RWPE2 (cell line): ENCODE data around the gene ZNF428.
A peak's percentile ranks its signal among the peaks of the same experiment; 100 is the strongest.

ENCODE experiments used
- ATAC-seq: fragments of 200-7000 bp; cut with Tn5 transposase; 3 replicates; pipeline ENCODE4 v1.9.1; 2021; ENCODE audit warnings: low read depth
- DNase-seq: peaks from one replicate; pipeline ENCODE4 v3.0.0-alpha.2; 2020; ENCODE audit warnings: low spot score
- H3K27ac ChIP-seq: fragments of 450-650 bp; 2 replicates; pipeline ENCODE4 v1.5.1; 2017; ENCODE audit warnings: mild to moderate bottlenecking; ENCODE audit not compliant: poor library complexity, severe bottlenecking
- H3K27me3 ChIP-seq: fragments of 250-450 bp; sonication (Bioruptor Pico); 2 replicates; pipeline ENCODE4 v1.5.1; 2021; ENCODE audit warnings: mild to moderate bottlenecking, moderate library complexity; ENCODE audit not compliant: insufficient read depth, poor library complexity, severe bottlenecking
- H3K36me3 ChIP-seq: fragments of 250-450 bp; sonication (Bioruptor Pico); 2 replicates; pipeline ENCODE4 v1.5.1; 2020; ENCODE audit warnings: low read depth, mild to moderate bottlenecking, moderate library complexity
- H3K4me1 ChIP-seq: fragments of 250-450 bp; sonication (Bioruptor Pico); 2 replicates; pipeline ENCODE4 v1.5.1; 2021; ENCODE audit warnings: mild to moderate bottlenecking, moderate library complexity; ENCODE audit not compliant: insufficient read depth, poor library complexity, severe bottlenecking
- H3K4me3 ChIP-seq: fragments of 250-450 bp; sonication (Bioruptor Pico); 2 replicates; pipeline ENCODE4 v1.5.1; 2021; ENCODE audit warnings: mild to moderate bottlenecking, moderate library complexity; ENCODE audit not compliant: severe bottlenecking
- H3K9me3 ChIP-seq: fragments of 250-450 bp; sonication (Bioruptor Pico); 2 replicates; pipeline ENCODE4 v1.5.1; 2021; ENCODE audit warnings: mild to moderate bottlenecking, moderate library complexity; ENCODE audit not compliant: severe bottlenecking
- TF ChIP-seq, protein P1 (sequence below): fragments of 450-650 bp; IDR thresholded peaks from one replicate; pipeline ENCODE4 v1.5.1; 2017; ENCODE audit warnings: mild to moderate bottlenecking, moderate library complexity; ENCODE audit not compliant: poor library complexity, severe bottlenecking

ZNF428 gene

DNA sequence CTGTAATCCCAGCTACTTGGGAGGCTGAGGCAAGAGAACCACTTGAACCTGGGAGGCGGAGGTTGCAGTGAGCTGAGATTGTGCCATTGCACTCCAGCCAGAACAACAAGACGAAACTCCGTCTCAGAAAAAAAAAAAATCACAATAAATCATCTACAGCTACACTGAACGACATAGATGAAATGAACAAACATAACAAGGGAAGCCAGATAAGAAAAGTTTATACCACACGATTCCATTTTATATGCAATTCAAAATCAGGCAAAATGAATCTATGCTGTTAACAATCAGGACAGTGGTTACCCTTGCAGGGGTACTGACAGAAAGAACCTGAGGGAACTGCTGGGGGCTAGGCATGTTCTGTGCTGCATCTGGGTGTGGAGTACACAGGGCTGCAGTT, 49.8 kb downstream of the ZNF428 start:
- Histone ChIP-seq H3K36me3 (peaks cover 22% of the 10 kb centered on the region), H3K9me3 (no peaks in the 10 kb centered on the region), H3K4me3 (no peak overlapping the region), H3K4me1 (no peaks in the 10 kb centered on the region), H3K27me3 (no peaks in the 10 kb centered on the region), H3K27ac (no peak overlapping the region)
- TF ChIP-seq, protein P1, sequence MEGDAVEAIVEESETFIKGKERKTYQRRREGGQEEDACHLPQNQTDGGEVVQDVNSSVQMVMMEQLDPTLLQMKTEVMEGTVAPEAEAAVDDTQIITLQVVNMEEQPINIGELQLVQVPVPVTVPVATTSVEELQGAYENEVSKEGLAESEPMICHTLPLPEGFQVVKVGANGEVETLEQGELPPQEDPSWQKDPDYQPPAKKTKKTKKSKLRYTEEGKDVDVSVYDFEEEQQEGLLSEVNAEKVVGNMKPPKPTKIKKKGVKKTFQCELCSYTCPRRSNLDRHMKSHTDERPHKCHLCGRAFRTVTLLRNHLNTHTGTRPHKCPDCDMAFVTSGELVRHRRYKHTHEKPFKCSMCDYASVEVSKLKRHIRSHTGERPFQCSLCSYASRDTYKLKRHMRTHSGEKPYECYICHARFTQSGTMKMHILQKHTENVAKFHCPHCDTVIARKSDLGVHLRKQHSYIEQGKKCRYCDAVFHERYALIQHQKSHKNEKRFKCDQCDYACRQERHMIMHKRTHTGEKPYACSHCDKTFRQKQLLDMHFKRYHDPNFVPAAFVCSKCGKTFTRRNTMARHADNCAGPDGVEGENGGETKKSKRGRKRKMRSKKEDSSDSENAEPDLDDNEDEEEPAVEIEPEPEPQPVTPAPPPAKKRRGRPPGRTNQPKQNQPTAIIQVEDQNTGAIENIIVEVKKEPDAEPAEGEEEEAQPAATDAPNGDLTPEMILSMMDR = no peak
- no peak for DNase-seq
- ATAC-seq = no peak

DNA sequence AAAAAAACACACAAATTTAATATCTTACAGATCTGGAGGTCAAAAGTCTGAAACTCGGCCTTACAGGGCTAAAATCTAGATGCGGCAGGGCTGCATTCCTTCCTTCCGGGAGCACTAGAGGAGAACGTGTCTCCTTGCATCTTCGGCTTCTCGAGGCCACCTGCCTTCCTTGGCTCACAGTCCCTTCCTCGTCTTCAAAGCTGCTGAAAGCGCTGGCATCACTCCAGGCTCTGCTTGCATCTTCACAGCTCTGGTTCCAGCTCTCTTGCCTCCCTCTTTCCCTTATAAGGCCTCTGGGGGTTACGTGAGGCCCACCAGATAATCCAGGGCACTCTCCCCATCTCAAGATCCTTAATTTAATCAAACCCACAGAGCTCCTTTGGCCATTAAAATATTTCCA, 54.6 kb downstream of the ZNF428 start:
- H3K4me3 ChIP-seq = no peak overlapping the region
- no peak overlapping the region for H3K27ac ChIP-seq
- no peaks in the 10 kb centered on the region for H3K4me1 ChIP-seq
- H3K9me3 ChIP-seq = no peaks in the 10 kb centered on the region
- no peak for DNase-seq
- TF ChIP-seq, protein P1 = no peak
- no peaks in the 10 kb centered on the region for H3K27me3 ChIP-seq
- no peak for ATAC-seq
- H3K36me3 ChIP-seq = peaks cover under 1% of the 10 kb centered on the region

DNA sequence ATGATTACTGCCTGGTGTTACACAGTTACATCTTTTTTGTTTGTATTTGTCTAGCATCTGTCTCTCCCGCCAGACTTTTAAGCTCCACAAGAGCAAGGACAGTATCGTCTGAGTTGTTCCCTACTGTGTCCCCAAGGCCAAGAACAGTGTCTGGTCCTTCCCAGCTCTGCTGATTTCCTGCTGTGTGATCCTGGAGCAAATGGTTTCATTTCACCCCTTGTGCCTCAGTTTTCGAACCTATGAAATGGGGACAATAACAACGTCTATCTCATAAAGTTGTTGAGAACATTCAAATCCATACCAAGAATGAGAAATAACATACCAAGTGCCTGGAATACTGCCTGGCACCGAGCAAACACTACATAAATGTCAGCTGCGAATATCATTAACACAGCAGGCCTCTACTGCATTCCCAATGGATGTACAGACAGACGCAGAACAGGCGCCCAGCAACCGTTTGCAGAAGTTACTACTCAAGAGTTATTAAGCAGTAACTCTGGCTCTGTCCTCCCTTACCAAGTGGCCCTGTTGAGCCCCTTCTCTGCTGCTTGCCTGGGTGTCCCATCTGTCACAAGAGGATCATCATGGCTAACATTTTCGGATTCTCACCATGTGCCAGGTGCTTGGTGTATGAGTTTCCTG, 55.5 kb downstream of the ZNF428 start:
- peaks cover 7% of the 10 kb centered on the region for H3K36me3 ChIP-seq
- TF ChIP-seq, protein P1 = no peak
- no peaks in the 10 kb centered on the region for H3K4me1 ChIP-seq
- H3K27me3 ChIP-seq = no peaks in the 10 kb centered on the region
- DNase-seq (no peak), ATAC-seq (no peak)
- no peak overlapping the region for H3K27ac ChIP-seq
- no peak overlapping the region for H3K4me3 ChIP-seq
- no peaks in the 10 kb centered on the region for H3K9me3 ChIP-seq

DNA sequence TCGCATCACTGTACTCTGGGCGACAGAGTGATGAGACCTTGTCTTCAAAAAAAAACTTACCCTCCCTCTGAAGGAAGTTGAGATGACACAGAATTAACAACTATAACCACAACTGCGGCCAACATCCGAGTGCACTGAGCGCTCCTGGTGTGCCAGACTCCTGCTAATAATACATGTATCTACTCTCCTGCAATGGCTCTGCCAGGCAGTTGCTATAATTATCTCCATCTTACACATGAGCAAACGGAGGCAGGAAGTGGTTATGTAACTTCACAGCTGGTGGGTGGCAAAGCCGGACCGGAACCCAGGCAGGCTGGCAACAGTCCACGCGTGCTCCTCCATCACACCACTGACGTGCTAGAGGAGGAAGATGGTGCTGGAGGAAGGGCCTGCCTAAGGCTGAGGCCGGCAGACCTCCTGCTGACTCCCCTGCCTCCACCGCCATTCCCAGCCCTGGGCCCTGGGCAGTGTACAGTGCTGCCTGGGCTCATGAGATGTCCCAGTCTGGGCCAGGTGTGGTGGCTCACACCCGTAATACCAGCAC, 56.7 kb downstream of the ZNF428 start:
- no peaks in the 10 kb centered on the region for H3K27me3 ChIP-seq
- peak overlapping the region; percentile 2 for H3K27ac ChIP-seq
- ATAC-seq (peak; percentile 33; the same call in 1 of the 3 replicates), DNase-seq (no peak)
- H3K4me1 ChIP-seq = no peaks in the 10 kb centered on the region
- TF ChIP-seq, protein P1 = no peak
- peaks cover 14% of the 10 kb centered on the region for H3K36me3 ChIP-seq
- H3K9me3 ChIP-seq = no peaks in the 10 kb centered on the region
- H3K4me3 ChIP-seq = no peak overlapping the region

DNA sequence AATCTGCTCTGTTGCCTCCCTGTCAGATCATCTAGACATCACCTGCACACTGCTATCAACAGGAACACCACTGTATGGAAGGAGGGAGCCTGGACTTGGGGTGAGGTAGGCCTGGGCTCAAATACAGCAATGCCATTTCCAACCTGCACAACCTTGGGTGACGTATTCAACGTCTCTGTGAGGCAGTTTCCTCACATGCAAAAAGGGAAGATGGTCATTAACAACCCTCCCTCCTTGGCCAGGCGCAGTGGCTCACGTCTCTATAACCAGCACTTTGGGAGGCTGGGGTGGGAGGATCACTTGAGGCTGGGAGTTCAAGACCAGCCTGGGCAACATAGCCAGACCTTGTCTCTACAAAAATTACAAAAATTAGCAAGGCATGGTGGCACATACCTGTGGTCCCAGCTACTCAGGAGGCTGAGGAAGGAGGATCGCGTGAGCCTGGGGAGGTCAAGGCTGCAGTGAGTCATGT, 57.2 kb downstream of the ZNF428 start:
- no peaks in the 10 kb centered on the region for H3K9me3 ChIP-seq
- H3K4me3 ChIP-seq = no peak overlapping the region
- TF ChIP-seq, protein P1 = no peak
- DNase-seq (no peak), ATAC-seq (no peak)
- H3K4me1 ChIP-seq = no peaks in the 10 kb centered on the region
- no peaks in the 10 kb centered on the region for H3K27me3 ChIP-seq
- H3K27ac ChIP-seq = peak overlapping the region; percentile 2
- H3K36me3 ChIP-seq = peaks cover 16% of the 10 kb centered on the region
